Loucy (cell line): ENCODE results near the gene DUXA.
"Not testable (repeated sequence)": the region's sequence is repeated elsewhere in the genome, so short reads cannot be mapped to it uniquely, and the experiment has no call there.

Experiments
- H2AFZ ChIP-seq: fragments of 200-600 bp; sonication (generic); 2 replicates; pipeline ENCODE4 v1.6.0; 2016; ENCODE audit warnings: antibody characterized with exemption, mild to moderate bottlenecking, low read length, moderate library complexity
- H3F3A ChIP-seq: fragments of 200-600 bp; 2 replicates; pipeline ENCODE4 v1.6.0; 2016; ENCODE audit warnings: antibody characterized with exemption, low read depth, mild to moderate bottlenecking
- H3K27me3 ChIP-seq: fragments of 200-600 bp; sonication (generic); 2 replicates; pipeline ENCODE4 v1.6.1; 2014; ENCODE audit warnings: low read length, mild to moderate bottlenecking; ENCODE audit not compliant: insufficient read depth, poor library complexity, severe bottlenecking
- H3K36me3 ChIP-seq: fragments of 200-600 bp; sonication (generic); 2 replicates; pipeline ENCODE4 v1.6.1; 2016; ENCODE audit warnings: low read length; ENCODE audit not compliant: insufficient read depth
- H3K4me1 ChIP-seq: fragments of 200-600 bp; sonication (generic); 2 replicates; pipeline ENCODE4 v1.5.1; 2014; ENCODE audit warnings: low read length, mild to moderate bottlenecking; ENCODE audit not compliant: insufficient read depth, poor library complexity, severe bottlenecking
- H3K4me2 ChIP-seq: fragments of 200-600 bp; sonication (generic); 2 replicates; pipeline ENCODE4 v1.6.0; 2014; ENCODE audit warnings: antibody characterized with exemption, low read length, low read depth, mild to moderate bottlenecking; ENCODE audit not compliant: poor library complexity, severe bottlenecking
- H3K4me3 ChIP-seq: fragments of 200-600 bp; sonication (generic); 2 replicates; pipeline ENCODE4 v1.5.1; 2014; ENCODE audit warnings: low read length, mild to moderate bottlenecking, mixed read lengths; ENCODE audit not compliant: poor library complexity, severe bottlenecking
- H3K79me2 ChIP-seq: fragments of 200-600 bp; sonication (generic); 2 replicates; pipeline ENCODE4 v1.6.1; 2014; ENCODE audit warnings: low read length; ENCODE audit not compliant: insufficient read depth
- H3K9ac ChIP-seq: fragments of 200-600 bp; sonication (generic); 2 replicates; pipeline ENCODE4 v1.6.0; 2014; ENCODE audit warnings: mild to moderate bottlenecking, low read depth, low read length, moderate library complexity; ENCODE audit not compliant: poor library complexity, severe bottlenecking
- H3K9me2 ChIP-seq: fragments of 200-600 bp; sonication (generic); replicated peaks from 2 replicates; pipeline ENCODE4 v1.6.1; 2016; ENCODE audit warnings: low read depth, low read length, mixed read lengths
- H3K9me3 ChIP-seq: fragments of 200-600 bp; sonication (generic); 2 replicates; pipeline ENCODE4 v1.6.1; 2014; ENCODE audit warnings: mild to moderate bottlenecking, antibody characterized with exemption, low read length, low read depth; ENCODE audit not compliant: insufficient read depth
- H4K20me1 ChIP-seq: fragments of 200-600 bp; sonication (generic); 2 replicates; pipeline ENCODE4 v1.6.0; 2014; ENCODE audit warnings: antibody characterized with exemption, low read length, mild to moderate bottlenecking; ENCODE audit not compliant: insufficient read depth, poor library complexity, severe bottlenecking
- CTCF ChIP-seq: fragments of 200-600 bp; sonication (generic); conservative IDR thresholded peaks from 2 replicates; pipeline ENCODE4 v1.5.1; 2014; ENCODE audit warnings: mild to moderate bottlenecking, antibody characterized with exemption, low read length
- EZH2phosphoT487 ChIP-seq: fragments of 200-600 bp; IDR thresholded peaks from 2 replicates; pipeline ENCODE4 v1.6.1; 2018; ENCODE audit warnings: antibody characterized with exemption, mild to moderate bottlenecking, moderate library complexity, borderline replicate concordance

Gene DUXA

DNA sequence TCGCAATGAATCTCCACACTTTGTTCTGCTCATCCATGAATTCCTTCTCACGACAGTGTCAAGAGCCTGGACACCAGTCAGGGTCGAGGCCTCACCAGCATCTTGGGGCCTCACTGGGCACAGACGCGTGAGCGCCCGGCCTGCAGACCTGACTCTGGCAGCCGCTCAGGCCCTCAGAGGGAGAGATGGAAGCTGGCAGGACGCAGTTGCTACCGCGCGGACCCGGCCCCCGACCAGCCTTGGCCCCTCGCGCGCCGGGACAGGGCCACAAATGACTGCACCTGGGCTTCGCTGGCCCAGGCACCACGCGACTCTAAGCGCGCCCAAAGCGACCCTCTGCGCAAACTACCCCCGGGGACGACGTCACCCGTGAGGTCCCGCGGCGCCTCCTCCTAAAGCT lies 48.4 kb downstream of the DUXA start:
- no peak overlapping the region for H3K4me3 ChIP-seq
- no peak overlapping the region for H3K9ac ChIP-seq
- no peaks in the 10 kb centered on the region for H4K20me1 ChIP-seq
- no peaks in the 10 kb centered on the region for H3F3A ChIP-seq
- H3K9me2 ChIP-seq, result no peaks in the 10 kb centered on the region
- H3K79me2 ChIP-seq, result no peaks in the 10 kb centered on the region
- no peak overlapping the region for H3K4me2 ChIP-seq
- no peaks in the 10 kb centered on the region for H3K4me1 ChIP-seq
- H2AFZ ChIP-seq, result no peak overlapping the region
- TF ChIP-seq CTCF (no peak), EZH2phosphoT487 (no peak)
- peaks cover 20% of the 10 kb centered on the region; the same call in 1 of the 2 replicates for H3K9me3 ChIP-seq
- no peaks in the 10 kb centered on the region for H3K27me3 ChIP-seq
- no peaks in the 10 kb centered on the region for H3K36me3 ChIP-seq

DNA sequence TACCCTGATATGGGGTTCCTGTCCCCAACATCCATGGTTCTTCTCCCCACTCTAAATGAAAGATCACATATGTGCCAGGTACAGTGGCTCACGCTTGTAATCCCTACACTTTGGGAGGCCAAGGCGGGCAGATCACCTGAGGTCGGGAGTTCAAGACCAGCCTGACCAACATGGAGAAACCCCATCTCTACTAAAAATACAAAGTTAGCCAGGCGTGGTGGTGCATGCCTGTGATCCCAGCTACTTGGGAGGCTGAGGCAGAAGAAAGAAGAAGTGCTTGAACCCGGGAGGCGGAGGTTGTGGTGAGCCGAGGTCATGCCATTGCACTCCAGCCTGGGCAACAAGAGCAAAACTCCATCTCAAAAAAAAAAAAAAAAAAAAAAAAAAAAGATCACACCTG lies 53.8 kb downstream of the DUXA start:
- H2AFZ ChIP-seq, H3K9me2 ChIP-seq, H3K9ac ChIP-seq, H4K20me1 ChIP-seq, H3K79me2 ChIP-seq, H3K4me2 ChIP-seq, H3K4me3 ChIP-seq, H3K27me3 ChIP-seq, H3K36me3 ChIP-seq, H3F3A ChIP-seq, H3K4me1 ChIP-seq: not testable (repeated sequence)
- H3K9me3 ChIP-seq, result peaks cover 30% of the 10 kb centered on the region; the same call in 1 of the 2 replicates

GRCh38 chr19:57111329-57111644 lies 56.0 kb downstream of the DUXA start:
- Histone ChIP-seq H3K36me3 (no peaks in the 10 kb centered on the region), H3K9ac (no peak overlapping the region), H3K9me3 (peaks cover 24% of the 10 kb centered on the region; the same call in 1 of the 2 replicates), H4K20me1 (no peaks in the 10 kb centered on the region), H3K4me3 (no peak overlapping the region), H3K4me1 (no peaks in the 10 kb centered on the region), H2AFZ (no peak overlapping the region), H3K9me2 (no peaks in the 10 kb centered on the region), H3F3A (no peaks in the 10 kb centered on the region), H3K27me3 (no peaks in the 10 kb centered on the region), H3K79me2 (no peaks in the 10 kb centered on the region), H3K4me2 (no peak overlapping the region)
- no peak for TF ChIP-seq CTCF
- TF ChIP-seq EZH2phosphoT487, result no peak

GRCh38 chr19:57110592-57111328 lies 56.5 kb downstream of the DUXA start:
- no peaks in the 10 kb centered on the region for H3K79me2 ChIP-seq
- H3K4me3 ChIP-seq, result no peak overlapping the region
- no peaks in the 10 kb centered on the region for H3K9me2 ChIP-seq
- H3F3A ChIP-seq, result no peaks in the 10 kb centered on the region
- H3K27me3 ChIP-seq, result no peaks in the 10 kb centered on the region
- TF ChIP-seq EZH2phosphoT487, result no peak
- TF ChIP-seq CTCF, result no peak
- H2AFZ ChIP-seq, result no peak overlapping the region
- peaks cover 24% of the 10 kb centered on the region; the same call in 1 of the 2 replicates for H3K9me3 ChIP-seq
- no peaks in the 10 kb centered on the region for H3K4me1 ChIP-seq
- H4K20me1 ChIP-seq, result no peaks in the 10 kb centered on the region
- H3K4me2 ChIP-seq, result no peak overlapping the region
- no peak overlapping the region for H3K9ac ChIP-seq
- no peaks in the 10 kb centered on the region for H3K36me3 ChIP-seq
